ENCODE data around the gene PRPF6. TPM values are rescaled to one million over a fixed set of nuclear protein-coding genes. Genes with fewer than 3 reads are reported as not detected.
A peak's percentile ranks its signal among the peaks of the same experiment; 100 is the strongest.

Gene PRPF6
- total and polyA plus RNA-seq, 8 donors = 27.2 to 49.2 (median 35.7) TPM

GRCh38 chr20:63940071-63940471, 40.9 kb upstream of the PRPF6 start:
- FAIRE-seq = no peak
- peaks cover 3 to 43% (median 17%) of the 10 kb centered on the region in 3 donors for H3K36me3 ChIP-seq
- no peak overlapping the region for H3K27ac ChIP-seq
- no peaks in the 10 kb centered on the region for H3K9me3 ChIP-seq
- peak in 2 of 6 donors; percentile 28 to 70 for DNase-seq
- no peaks in the 10 kb centered on the region for H3K4me1 ChIP-seq
- no peak for TF ChIP-seq CTCF (IDR thresholded peaks at IDR 0.05)
- no peak for ATAC-seq
- WGBS, 2 donors = 93 to 95% methylated on average over 23 of the region's 23 CpGs
- intact Hi-C loops (cut with DNase I) = no loop called here
- no peaks in the 10 kb centered on the region for H3K27me3 ChIP-seq
- no peak overlapping the region for H3K4me3 ChIP-seq

GRCh38 chr20:63940472-63941266, 40.3 kb upstream of the PRPF6 start:
- no peak for TF ChIP-seq CTCF (IDR thresholded peaks at IDR 0.05)
- 95 to 96% methylated on average over 58 of the region's 58 CpGs for WGBS, 2 donors
- Histone ChIP-seq H3K4me1 (no peaks in the 10 kb centered on the region), H3K4me3 (no peak overlapping the region), H3K9me3 (no peaks in the 10 kb centered on the region), H3K36me3 (peaks cover 3 to 47% (median 17%) of the 10 kb centered on the region in 3 donors), H3K27me3 (no peaks in the 10 kb centered on the region), H3K27ac (no peak overlapping the region)
- FAIRE-seq = no peak
- no peak for ATAC-seq
- intact Hi-C loops (cut with DNase I) = no loop called here
- peak in 4 of 6 donors; percentile 10 to 76 (median 38) for DNase-seq

DNA sequence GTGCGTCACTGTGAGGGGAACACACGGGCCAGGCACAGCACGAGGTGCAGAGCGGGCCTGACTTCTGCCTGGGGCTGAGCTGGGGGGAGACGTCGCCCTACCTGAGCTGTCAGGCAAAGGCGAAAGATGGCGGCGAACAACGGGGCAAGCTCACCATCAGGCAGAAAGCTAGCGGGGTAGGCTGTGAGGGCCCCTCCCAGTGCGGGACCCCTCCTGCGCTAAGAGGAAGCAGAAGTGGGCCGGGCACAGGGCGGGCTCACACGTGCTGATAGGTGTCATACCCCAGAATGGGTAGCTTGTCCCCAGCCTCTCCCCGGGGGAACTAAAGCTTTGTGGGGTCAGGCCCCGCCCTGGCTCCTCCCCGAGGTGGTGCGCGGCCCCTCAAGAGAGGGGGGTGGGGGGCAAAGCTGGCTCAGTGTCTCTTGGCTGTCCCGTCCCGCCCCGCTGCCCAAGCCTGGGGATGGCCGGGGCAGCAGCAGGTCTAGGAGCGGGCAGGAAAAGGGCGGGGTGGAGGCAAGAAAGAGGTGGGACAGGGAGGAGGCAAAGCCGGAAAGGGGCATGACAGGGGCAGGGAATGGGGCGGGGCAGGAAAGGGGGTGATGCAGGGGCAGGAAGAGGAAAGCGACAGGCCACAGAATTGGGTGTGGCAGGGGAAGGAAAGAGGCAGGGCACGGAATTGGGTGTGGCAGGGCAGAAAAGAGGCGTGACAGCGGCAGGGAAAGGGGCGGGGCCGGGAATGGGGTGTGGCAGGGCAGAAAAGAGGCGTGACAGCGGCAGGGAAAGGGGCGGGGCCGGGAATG, 39.5 kb upstream of the PRPF6 start:
- H3K27me3 ChIP-seq = no peaks in the 10 kb centered on the region
- peaks cover 3 to 48% (median 17%) of the 10 kb centered on the region in 3 donors for H3K36me3 ChIP-seq
- no peaks in the 10 kb centered on the region for H3K4me1 ChIP-seq
- H3K27ac ChIP-seq = no peak overlapping the region
- FAIRE-seq (no peak), DNase-seq (peak in 4 of 6 donors; percentile 24 to 73 (median 49)), ATAC-seq (peak in 1 of 4 donors; percentile 3)
- intact Hi-C loops (cut with DNase I) = no loop called here
- H3K9me3 ChIP-seq = no peaks in the 10 kb centered on the region
- no peak overlapping the region for H3K4me3 ChIP-seq
- TF ChIP-seq CTCF (IDR thresholded peaks at IDR 0.05) = no peak
- WGBS, 2 donors = 85 to 89% methylated on average over 35 of the region's 39 CpGs

GRCh38 chr20:63942250-63942951, 38.5 kb upstream of the PRPF6 start:
- no peak for ATAC-seq
- no peak for FAIRE-seq
- peaks cover 3 to 48% (median 17%) of the 10 kb centered on the region in 3 donors for H3K36me3 ChIP-seq

More at GRCh38 chr20:63942250-63942951, 38.5 kb upstream of the PRPF6 start:
- intact Hi-C loops (cut with DNase I) = no loop called here
- H3K27ac ChIP-seq = no peak overlapping the region
- no peak overlapping the region for H3K4me3 ChIP-seq
- no peaks in the 10 kb centered on the region for H3K9me3 ChIP-seq
- TF ChIP-seq CTCF (IDR thresholded peaks at IDR 0.05) = no peak
- no peaks in the 10 kb centered on the region for H3K27me3 ChIP-seq
- peak in 2 of 6 donors; percentile 25 to 67 for DNase-seq
- H3K4me1 ChIP-seq = no peaks in the 10 kb centered on the region
- 76 to 85% methylated on average over 28 of the region's 30 CpGs for WGBS, 2 donors
